Measurements from ENCODE around the gene ZNF750.

ZNF750 gene

DNA sequence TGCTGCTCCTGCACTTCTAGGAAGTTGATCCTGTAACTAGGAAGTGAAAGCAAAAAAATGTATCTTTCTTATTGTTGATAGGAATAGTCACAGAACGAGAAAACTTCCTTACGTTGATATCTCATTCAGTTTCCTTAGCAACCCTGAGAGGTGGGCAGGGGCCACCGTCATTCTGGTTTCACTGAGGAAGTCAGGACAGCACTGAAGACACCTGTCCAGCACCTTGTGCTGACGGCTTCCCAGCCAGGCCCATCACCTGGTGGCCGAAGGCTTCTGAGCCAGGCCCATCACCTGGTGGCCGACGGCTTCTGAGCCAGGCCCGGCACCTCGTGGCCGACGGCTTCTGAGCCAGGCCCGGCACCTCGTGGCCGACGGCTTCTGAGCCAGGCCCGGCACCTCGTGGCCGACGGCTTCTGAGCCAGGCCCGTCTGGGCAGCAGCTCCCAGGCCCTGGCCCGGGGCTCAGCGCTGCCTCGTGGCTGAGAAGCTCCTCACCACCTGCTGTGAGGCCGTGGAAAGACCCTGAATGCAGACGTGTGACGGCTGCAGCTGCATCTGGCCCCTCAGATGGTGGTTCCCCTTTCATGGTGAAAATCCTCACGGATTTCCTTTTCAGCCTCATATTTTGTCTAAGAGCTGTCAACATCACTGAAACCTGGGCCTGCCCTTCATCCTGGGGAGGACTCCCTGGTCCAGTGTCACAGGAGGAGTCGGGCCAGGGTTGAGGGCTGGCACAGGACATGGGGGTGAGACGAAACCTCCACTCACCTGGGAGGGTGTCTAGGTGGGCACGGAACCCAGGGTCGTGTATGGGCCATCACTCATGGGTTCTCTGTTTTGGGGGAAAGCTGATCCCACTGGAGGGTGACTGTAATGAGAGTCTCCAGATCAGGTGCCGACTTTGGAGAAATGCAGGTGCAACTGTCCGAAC lies 33.0 kb upstream of the ZNF750 start:
- no peak for DNase-seq

GRCh38 chr17:82871776-82872561 lies 32.1 kb upstream of the ZNF750 start:
- DNase-seq = no peak

- no peak for DNase-seq
These were observed 31.4 kb upstream of the ZNF750 start for GRCh38 chr17:82871056-82871775.

DNA sequence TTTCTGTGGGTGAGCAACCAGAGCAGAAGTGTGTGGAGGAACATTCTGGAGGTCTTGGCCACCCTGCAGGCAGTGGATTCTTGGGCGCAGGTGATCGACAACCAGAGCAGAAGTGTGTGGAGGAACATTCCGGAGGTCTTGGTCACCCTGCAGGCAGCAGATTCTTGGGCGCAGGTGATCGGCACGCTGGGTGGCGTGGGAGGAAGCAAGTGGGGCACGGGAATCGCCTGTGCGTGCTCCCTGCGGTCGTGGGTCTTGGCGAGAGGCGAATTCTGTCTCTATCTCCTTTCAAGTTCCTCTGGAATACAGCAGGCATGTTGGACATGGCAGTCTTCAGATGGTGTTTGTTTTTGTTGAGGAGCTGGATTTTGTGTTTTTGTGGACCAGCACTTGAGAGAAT lies 30.7 kb upstream of the ZNF750 start:
- DNase-seq = no peak

- no peak for DNase-seq
These were observed 30.3 kb upstream of the ZNF750 start for GRCh38 chr17:82870091-82870491.

DNA sequence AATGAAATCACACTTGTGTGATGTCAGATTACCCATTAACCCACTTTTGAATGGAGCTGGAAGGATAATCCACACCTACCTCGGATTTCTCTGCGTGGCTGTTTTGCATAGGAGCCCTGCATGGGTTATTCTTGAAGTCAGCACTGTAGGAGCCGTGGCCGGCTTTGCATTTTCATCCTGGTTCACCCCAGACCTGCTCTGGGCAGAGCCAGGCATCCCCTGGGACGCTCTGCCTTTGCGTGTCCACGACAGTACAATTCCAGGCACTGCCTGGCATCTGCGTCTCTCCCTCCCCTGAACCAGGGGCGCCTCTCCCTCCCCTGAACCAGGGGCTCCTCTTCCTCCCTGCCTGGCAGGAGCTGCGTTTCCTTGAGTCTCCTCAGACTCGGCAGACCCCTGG lies 29.7 kb upstream of the ZNF750 start:
- no peak for DNase-seq

- DNase-seq = no peak
These were observed 28.9 kb upstream of the ZNF750 start for GRCh38 chr17:82868715-82869131.

DNA sequence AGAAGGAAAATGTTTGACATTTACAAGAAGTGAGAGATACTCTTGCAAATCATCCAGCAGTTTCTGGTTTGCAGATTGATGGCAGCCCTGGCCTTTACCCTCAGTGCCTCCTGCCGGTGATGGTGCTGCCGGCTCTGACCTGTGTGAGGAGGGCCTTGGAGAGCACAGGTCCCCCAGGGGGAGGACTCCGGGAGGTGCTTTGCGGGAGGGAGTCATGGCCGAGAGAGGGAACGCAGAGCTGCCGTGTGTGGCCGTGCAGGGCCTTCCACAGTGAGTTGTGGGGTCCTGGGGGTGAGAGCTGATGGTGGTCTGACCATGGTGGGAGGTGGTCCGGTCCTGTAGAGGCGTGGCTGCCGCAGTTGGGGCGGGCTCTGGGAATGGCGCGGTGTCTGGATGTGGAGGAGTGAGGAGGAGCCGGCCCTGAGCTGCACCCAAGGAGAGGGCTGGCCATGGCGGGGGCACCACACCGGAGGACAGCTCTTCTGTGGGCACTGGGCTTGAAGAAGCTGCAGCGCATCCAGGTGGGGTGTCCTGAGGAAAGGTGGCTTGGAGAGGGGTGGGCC lies 28.0 kb upstream of the ZNF750 start:
- DNase-seq = no peak

- DNase-seq = no peak
These were observed 26.9 kb upstream of the ZNF750 start for GRCh38 chr17:82866590-82867191.

DNA sequence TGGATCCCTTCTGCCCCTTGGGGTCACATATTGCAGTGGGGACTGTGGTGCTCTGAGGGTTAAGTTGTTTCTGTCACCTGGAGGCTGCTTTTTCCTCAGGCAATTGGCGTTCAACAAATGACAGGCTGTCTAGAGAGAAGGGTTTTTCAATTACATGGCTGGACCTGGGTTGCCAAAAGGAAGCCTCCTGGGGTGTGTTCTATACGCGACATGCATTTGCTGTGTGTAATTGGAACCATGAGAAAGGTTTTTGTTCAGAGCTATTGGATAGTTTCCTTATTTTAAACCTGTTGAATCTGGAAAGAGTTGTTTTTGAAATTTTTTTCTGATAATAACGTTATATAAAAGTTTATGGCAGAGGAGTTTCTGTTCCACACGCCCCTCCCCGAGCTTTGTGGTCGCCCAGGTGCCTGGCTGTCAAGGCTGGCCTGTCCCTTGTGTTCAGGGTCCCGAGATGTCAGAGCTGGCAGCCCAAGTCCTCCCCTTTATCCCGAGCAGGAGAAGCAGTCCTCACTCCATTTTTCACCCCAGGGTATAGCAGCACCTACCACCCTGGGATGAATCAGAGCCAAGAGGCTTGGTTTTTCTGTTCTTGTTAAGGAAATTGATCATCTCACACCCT lies 26.1 kb upstream of the ZNF750 start:
- DNase-seq = no peak

DNA sequence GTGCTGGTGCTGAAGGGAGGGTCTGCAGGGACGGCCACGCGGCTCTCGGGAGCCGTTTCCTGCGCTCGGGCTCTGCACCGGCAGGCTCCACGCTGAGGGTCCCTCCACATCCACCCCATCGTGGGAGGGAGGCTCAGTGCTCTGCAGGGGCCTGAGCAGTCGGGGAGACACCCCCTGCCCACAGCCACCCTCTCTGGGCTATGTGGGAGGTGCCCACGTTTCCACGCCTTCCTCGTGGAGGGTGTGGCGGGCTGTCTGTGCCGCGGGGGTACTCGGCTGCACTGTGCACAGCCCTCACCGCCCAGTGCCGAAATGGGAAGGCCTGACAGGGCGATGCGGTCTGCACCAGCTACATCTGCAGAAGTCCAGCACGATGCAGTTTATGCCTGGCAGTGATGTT lies 25.5 kb upstream of the ZNF750 start:
- no peak for DNase-seq

- no peak for DNase-seq
These were observed 25.0 kb upstream of the ZNF750 start for GRCh38 chr17:82864713-82865248.

- DNase-seq = no peak
These were observed 24.3 kb upstream of the ZNF750 start for GRCh38 chr17:82863941-82864712.

DNA sequence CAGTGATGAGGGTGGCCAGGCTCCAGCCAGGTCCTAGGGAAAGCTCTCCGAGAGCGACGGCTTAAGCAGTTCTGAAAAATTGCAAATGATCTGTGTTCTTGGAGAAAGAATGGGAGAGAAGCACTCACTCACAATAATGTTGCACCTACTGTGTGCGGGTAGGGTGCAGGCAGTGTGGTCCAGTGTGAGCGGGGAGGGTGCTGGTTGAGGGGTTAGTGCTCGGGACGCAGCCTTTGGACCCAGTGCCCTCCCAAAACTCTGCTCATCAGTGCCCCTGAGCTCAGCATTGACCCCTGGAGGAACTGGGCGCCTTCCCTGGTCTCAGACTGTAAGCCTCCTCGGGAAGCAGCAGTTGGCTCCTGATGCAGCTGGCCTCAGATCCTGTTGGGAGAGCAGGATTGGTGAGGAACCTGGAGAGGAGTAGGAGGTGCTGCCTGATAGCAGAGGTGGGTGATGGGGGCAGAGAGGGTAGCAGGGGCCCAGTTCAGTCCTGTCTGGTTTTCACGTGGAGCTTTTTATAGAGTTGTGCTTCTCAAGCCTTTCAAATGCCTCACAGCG lies 23.6 kb upstream of the ZNF750 start:
- DNase-seq = no peak

GRCh38 chr17:82862737-82863382 lies 23.0 kb upstream of the ZNF750 start:
- no peak for DNase-seq

- DNase-seq = no peak
These were observed 22.4 kb upstream of the ZNF750 start for GRCh38 chr17:82862191-82862590.

DNA sequence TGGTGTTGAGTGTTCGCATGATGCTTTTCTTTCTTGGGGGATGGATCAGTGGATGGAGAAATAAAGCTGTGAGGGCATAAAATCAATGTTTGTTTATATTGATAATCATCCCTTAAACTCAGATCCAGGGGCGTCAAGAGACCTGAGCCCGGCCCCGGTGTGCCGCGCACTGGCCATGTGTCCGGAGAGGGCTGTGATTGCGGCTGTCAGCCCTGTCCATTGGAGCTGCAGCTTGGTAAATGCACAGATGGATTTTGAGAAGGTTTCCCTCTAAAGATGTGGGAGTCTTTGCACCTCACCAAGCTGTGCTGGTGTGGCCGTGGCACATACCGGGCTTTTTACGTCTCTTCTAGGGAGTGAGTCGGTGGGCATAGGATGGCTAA lies 21.6 kb upstream of the ZNF750 start:
- DNase-seq = no peak

DNA sequence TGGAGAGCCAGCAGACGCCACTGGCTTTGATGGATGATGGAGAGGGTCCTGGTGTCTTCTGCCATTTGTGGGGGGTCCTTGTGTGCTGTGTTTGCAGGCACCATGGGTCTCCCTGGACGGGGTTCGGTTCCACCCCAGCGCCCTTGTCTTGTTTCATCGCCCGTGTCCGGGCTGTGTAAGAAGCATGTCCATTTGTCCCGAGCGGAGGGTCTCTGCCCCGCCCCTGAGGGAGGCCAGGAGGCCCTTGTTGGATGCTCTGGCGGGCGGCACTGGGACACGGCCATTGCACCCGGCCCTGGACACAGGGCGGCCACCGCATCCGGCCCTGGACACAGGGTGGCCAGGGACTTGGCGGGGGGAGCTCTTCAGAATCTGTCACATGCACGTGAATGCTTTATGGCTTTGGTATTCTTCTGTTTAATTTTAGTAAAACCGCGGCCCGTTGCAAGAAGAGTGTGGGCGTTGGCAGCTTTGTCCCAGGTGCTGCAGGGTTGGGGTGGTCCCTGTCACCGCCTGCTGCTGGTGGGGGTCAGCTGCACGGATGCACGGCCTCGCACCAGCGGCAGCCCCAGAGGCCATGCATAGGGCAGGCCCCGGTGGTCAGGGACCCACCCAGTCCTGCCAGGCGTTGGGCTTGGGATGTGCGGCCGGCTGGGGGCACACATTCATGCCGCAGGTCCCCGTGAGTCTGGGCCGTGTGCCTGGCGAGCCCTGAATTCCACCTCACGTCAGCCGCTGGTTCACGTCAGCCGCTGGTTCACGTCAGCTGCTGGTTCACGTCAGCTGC lies 21.0 kb upstream of the ZNF750 start:
- no peak for DNase-seq

Measured in GOT3 (cell line).